Aorta (tissue), 4 donors: ENCODE results near the gene IGSF3. TPM values are rescaled to one million over a fixed set of nuclear protein-coding genes. Genes with fewer than 3 reads are reported as not detected.

ENCODE experiments used
- microRNA-seq, 2 donors: library from miRNA; unstranded; fragments of <30 nt; microRNA quantifications; one replicate each; pipeline ENCODE4 v1.2.0, GENCODE V29; 2020
- polyA plus RNA-seq, 2 donors: library from polyadenylated mRNA; stranded (reverse); fragments of 200-250 nt; gene quantifications; one replicate each; pipeline ENCODE4 v1.2.3, GENCODE V29; 2013
- total RNA-seq, 2 donors: library from RNA; stranded (reverse); fragmentation: NEBNext Ultra II Directional; extraction: Animal tissue kit (Norgen Biotek cat#: 25700); gene quantifications; one replicate each; pipeline ENCODE4 v1.2.1, GENCODE V29; 2021
- donor health status: healthy with polysubstance abuse.
- donor health status: Bipolar disorder and iron deficiency.
- donor health status: DM: no; HTN: no; CAD: no.
- donor health status: DM: yes; HTN: yes; CAD: no.

The IGSF3 gene
- total and polyA plus RNA-seq, 4 donors: 0.18 to 5.9 (median 0.93) TPM

Small RNA genes lying within 50 kb of the gene (microRNA-seq; reads per million reads assigned to microRNA genes)
- 0 to 1.8 reads per million in 2 donors for gene MIR320B1
- 0 reads per million in 2 donors for gene MIR548AC

Other genes starting within 250 kb of the IGSF3 start
- gene CD58, start 96.7 kb downstream of the IGSF3 start, total RNA-seq: 10 to 100 TPM; 28.6 to 30.7 TPM
- 10 to 100 TPM; 32.4 to 45.4 TPM for gene CD58, start 96.7 kb downstream of the IGSF3 start, polyA plus RNA-seq
- gene CD2, start 86.7 kb upstream of the IGSF3 start, total RNA-seq: 1 to 10 TPM; 4.3 to 5.5 TPM
- 10 to 100 TPM in 1 of 2 donors, under 1 TPM in 1; 0.74 to 12.0 TPM for gene CD2, start 86.7 kb upstream of the IGSF3 start, polyA plus RNA-seq
- gene PTGFRN, start 242.2 kb upstream of the IGSF3 start, total RNA-seq: 10 to 100 TPM; 31.9 to 75.0 TPM
- gene PTGFRN, start 242.2 kb upstream of the IGSF3 start, polyA plus RNA-seq: 10 to 100 TPM in 1 of 2 donors, 1 to 10 TPM in 1; 3.8 to 13.2 TPM